NCI-H2196 (cell line): ENCODE results near the gene AMOTL1.
"Not testable (repeated sequence)": the region's sequence is repeated elsewhere in the genome, so short reads cannot be mapped to it uniquely, and the experiment has no call there.

Source experiments
- DNase-seq: peaks from one replicate; lab custom pipeline; 2025; ENCODE audit not compliant: unreplicated experiment; lab: John Stamatoyannopoulos, UW

Gene AMOTL1

GRCh38 chr11:94821439-94821838, 53.3 kb downstream of the AMOTL1 start:
- DNase-seq, result no peak

GRCh38 chr11:94822080-94822479, 53.9 kb downstream of the AMOTL1 start:
- no peak for DNase-seq

DNA sequence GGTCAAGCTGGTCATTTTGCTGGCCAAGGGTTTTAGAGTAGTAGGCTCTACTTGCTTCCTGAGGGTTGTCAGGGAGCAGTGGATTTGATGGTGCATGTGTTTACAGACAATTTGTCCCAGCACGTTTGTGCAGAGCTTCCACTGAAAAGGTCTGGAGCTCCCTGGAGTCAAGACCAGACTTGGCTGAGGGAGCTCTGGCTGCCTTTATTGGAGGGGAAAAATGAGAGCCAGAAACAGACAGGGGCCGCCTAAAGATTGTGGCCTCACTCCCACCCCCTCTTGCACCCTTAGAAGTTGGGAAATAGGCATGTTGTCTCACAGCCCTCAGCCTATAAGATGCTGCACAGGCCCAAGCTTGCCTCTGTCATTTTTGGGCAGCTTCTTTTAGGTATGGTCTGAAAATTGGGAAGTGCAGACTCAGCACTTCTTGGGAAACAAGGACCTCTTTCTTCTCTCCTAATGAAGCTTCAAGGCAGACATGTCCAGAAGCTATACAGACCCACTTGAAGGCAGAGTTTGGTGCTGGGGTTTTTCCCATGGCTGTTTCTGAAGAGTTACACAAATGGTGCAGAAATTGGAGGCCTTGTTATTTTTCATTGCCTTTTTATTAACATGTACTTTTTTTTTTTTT, 55.1 kb downstream of the AMOTL1 start:
- DNase-seq, result no peak

GRCh38 chr11:94825031-94825430, 56.9 kb downstream of the AMOTL1 start:
- no peak for DNase-seq

- no peak for DNase-seq
Observed at GRCh38 chr11:94825481-94825880, 57.3 kb downstream of the AMOTL1 start.

- no peak for DNase-seq
Observed at GRCh38 chr11:94826415-94826814, 58.3 kb downstream of the AMOTL1 start.

DNA sequence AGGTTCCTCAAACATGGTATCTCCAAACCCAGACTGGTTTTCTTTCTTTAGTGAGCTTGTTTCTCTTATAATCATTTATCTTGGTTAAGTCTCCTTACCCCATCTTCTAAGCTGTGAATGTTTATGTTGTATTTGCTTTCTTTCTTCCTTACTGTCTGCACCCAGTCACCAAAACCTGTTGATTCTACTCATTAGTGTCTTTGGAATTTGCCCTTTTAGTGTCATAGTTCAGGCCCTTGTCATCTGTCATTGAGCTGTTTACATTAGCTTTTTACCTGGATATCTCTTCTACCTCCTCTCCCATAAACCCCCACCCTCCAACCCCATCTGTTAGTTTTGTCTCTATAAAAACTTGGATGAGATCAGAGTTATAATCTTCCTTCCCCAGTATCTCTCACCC, 59.9 kb downstream of the AMOTL1 start:
- no peak for DNase-seq

- DNase-seq, result no peak
Observed at GRCh38 chr11:94830722-94831510, 62.8 kb downstream of the AMOTL1 start.

GRCh38 chr11:94831529-94831928, 63.4 kb downstream of the AMOTL1 start:
- no peak for DNase-seq

- DNase-seq, result no peak
Observed at GRCh38 chr11:94832604-94833235, 64.6 kb downstream of the AMOTL1 start.

DNA sequence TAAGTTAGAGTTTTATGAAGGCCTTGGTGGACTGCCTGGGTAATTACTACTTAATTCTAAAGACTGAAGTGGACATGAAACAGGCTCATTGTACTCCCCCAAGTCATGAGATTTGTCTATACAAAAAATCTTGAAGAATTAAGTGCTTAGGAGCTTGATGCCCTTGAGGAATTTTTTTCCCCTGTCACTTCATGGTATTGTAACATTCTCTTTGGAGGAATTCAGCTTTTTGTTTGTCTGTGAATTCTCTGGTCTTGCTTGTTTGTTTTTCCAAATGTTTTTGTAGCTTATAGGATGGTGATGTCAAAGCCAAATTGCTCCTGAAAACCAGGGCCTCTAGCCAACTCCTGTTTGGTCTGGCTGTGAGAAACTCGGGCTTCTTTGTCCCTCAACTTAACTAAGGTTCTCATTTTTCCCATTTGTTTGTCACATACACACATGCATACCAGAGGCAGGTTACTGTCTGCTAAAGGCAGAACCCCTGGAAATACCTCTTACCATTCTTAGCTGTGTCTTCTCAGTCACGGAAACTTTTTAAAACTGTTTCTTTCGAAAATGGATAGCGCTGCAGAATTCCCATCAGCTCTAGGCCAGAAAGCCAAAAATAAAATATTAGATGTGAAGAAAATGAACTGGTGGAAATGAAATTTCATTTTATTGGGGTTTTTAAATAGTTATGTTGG, 66.9 kb downstream of the AMOTL1 start:
- no peak for DNase-seq

- DNase-seq, result no peak
Observed at GRCh38 chr11:94835594-94835927, 67.4 kb downstream of the AMOTL1 start.

- no peak for DNase-seq
Observed at GRCh38 chr11:94837317-94837716, 69.2 kb downstream of the AMOTL1 start.

DNA sequence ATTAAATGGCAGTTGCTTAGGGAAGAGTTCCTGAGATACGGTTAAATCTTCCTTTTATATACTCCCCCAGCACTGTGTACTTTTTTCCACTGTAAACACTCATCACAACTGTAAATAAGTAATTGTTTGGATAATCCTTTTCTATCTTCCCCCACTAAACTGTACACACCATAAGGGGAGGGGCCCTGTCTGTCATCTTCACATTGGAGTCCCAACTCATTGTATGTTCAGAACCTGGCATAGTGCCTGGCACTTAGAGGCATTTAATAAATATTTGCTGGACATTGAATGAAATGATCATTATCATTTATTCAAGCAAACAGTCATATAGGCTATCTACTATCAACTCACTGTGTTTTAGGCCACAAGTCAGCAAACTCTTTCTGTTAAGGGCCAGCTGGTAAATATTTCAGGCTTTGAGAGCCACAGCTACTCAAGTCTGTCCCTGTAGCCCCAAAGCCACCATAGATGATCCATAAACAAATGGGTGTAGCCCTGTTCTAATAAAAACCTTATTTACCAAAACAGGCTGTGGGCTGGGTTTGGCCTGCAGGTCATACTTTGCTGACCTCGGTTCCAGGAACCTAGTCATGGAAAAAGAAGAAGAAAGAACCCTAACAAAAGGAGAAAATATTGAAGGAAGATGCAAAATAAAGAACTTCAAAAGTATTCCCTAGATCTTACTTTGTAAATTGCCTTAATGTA, 70.0 kb downstream of the AMOTL1 start:
- peak; percentile 41 for DNase-seq

- DNase-seq, result no peak
Observed at GRCh38 chr11:94840209-94840608, 72.1 kb downstream of the AMOTL1 start.

DNA sequence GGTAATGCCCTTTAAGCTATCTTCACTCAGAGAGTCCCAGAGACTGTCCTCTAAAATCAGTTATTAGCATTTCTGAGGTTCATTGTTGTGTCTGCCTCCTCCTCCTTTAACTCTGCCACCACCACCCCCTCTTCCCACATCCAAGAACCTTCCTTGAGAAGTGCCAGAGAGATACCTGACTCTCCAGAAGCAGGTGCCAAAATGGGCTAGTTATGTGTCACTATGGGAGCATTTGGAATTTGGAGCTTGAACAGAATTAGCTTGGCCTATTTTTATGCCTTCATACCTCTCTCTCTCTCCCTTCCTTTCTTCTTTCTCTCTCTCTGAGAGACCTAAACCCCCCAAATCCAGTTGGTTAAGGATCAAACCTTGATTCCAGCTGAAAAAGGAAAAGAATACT, 75.9 kb downstream of the AMOTL1 start:
- no peak for DNase-seq

- DNase-seq, result peak; percentile 76
Observed at GRCh38 chr11:94845622-94846021, 77.5 kb downstream of the AMOTL1 start.

DNA sequence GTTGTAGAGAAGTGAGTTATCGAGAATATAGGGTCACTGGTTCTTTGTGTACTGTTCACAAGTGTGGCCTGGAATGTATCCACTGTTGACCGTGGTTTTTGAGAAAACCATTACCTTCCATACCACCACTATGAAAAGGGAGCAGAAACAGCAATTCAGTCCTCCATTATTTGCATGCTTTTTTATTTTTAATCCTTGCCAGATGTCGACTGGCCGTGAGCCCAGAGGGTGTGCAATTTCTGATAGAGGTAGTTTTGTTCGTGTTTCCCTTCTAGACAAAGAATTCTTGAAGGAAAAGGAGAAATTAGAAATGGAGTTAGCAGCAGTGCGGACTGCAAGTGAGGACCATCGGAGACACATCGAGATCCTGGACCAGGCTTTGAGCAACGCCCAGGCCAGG, 81.7 kb downstream of the AMOTL1 start:
- DNase-seq, result no peak

DNA sequence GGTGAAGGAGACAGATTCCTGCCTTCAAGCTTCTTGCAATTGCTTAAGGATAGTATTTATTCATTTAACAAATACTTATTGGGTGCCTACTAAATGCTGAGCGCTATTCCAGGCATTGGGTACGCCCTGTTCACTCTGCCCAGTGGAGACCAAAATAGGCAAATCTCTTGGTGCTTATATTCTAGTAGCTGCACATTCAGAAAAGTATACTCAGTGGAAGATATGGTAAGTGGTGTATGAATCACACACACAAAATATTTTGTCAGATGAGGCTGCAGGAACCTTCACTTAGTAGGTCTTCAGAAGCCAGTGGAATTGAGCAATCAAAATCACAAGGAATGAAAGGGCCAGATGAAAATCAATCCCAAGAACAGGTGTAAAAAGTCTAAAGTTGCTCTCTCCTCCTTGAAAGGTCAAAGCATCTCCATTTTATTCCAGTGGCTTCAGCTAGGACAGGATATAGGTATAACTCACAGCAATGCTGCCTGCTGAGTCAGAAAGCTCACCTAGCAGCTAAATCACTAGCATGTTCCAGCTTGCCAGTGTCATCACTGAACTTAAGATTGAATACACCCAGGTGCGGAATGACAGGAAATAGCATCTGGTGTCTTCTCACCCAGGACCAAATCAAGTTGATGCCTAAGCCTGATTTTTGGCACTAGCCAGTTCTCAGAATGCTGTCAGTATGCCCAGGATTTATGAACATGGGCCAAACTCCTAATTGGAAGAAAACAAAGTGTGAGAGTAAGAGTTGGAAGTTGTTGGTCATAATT, 83.9 kb downstream of the AMOTL1 start:
- no peak for DNase-seq

- not testable (repeated sequence) for DNase-seq
Observed at GRCh38 chr11:94853288-94853687, 85.1 kb downstream of the AMOTL1 start.
